Measurements from ENCODE around the gene PIWIL4. TPM values are rescaled to one million over a fixed set of nuclear protein-coding genes. Genes with fewer than 3 reads are reported as not detected.
A peak's percentile ranks its signal among the peaks of the same experiment; 100 is the strongest.

PIWIL4 gene
- total RNA-seq, 1 donor from 2014 or later, result 0.59 TPM

- Histone ChIP-seq H3K4me3 (ENCODE audit: insufficient read depth, low read depth, low read length) (no peak overlapping the region), H3K27me3 (ENCODE audit: insufficient read depth, low read length) (no peaks in the 10 kb centered on the region), H4K20me1 (ENCODE audit: insufficient read depth, low read length) (no peaks in the 10 kb centered on the region), H3K9ac (ENCODE audit: low read length) (no peak overlapping the region), H3K4me1 (ENCODE audit: insufficient read depth, low read length) (no peaks in the 10 kb centered on the region), H2AFZ (ENCODE audit: low read depth, low read length) (no peak overlapping the region), H3K36me3 (ENCODE audit: insufficient read depth, low read length) (no peaks in the 10 kb centered on the region), H3K79me2 (ENCODE audit: insufficient read depth, low read length) (no peaks in the 10 kb centered on the region), H3K4me2 (ENCODE audit: low read length) (no peak overlapping the region), H3K9me3 (ENCODE audit: insufficient read depth, low read depth, low read length) (no peaks in the 10 kb centered on the region), H3K27ac (ENCODE audit: low read depth, low read length) (no peak overlapping the region)
- H3K27ac Mint-ChIP-seq (ENCODE audit: unreplicated experiment), result no peak overlapping the region
- H3K27me3 Mint-ChIP-seq (ENCODE audit: low read depth, unreplicated experiment), result peaks cover 9% of the 10 kb centered on the region
- DNase-seq (ENCODE audit: low read depth) (peak; percentile 70), FAIRE-seq (no peak)
- TF ChIP-seq EZH2 (IDR thresholded peaks at IDR 0.05; ENCODE audit: insufficient read depth, low read length), result no peak
- no peak for TF ChIP-seq CTCF (IDR thresholded peaks at IDR 0.05; ENCODE audit: insufficient read depth, low read depth, low read length)
- H3K36me3 Mint-ChIP-seq (ENCODE audit: low read depth, unreplicated experiment), result no peaks in the 10 kb centered on the region
- no peaks in the 10 kb centered on the region for H3K4me1 Mint-ChIP-seq (ENCODE audit: low read depth, unreplicated experiment)
- H3K9me3 Mint-ChIP-seq (ENCODE audit: unreplicated experiment), result no peaks in the 10 kb centered on the region
- H3K4me3 Mint-ChIP-seq (ENCODE audit: unreplicated experiment), result no peak overlapping the region
Measured at GRCh38 chr11:94537031-94537600, 30.1 kb upstream of the PIWIL4 start.

GRCh38 chr11:94539420-94539819 lies 27.7 kb upstream of the PIWIL4 start:
- Mint-ChIP-seq H3K4me3 (ENCODE audit: unreplicated experiment) (no peak overlapping the region), H3K36me3 (ENCODE audit: low read depth, unreplicated experiment) (no peaks in the 10 kb centered on the region), H3K9me3 (ENCODE audit: unreplicated experiment) (no peaks in the 10 kb centered on the region), H3K27ac (ENCODE audit: unreplicated experiment) (no peak overlapping the region), H3K27me3 (ENCODE audit: low read depth, unreplicated experiment) (peaks cover 9% of the 10 kb centered on the region), H3K4me1 (ENCODE audit: low read depth, unreplicated experiment) (no peaks in the 10 kb centered on the region)
- Histone ChIP-seq H3K9ac (ENCODE audit: low read length) (no peak overlapping the region), H3K4me1 (ENCODE audit: insufficient read depth, low read length) (no peaks in the 10 kb centered on the region), H3K4me3 (ENCODE audit: insufficient read depth, low read depth, low read length) (no peak overlapping the region), H3K79me2 (ENCODE audit: insufficient read depth, low read length) (peaks cover 1% of the 10 kb centered on the region), H3K4me2 (ENCODE audit: low read length) (no peak overlapping the region), H3K36me3 (ENCODE audit: insufficient read depth, low read length) (no peaks in the 10 kb centered on the region), H4K20me1 (ENCODE audit: insufficient read depth, low read length) (no peaks in the 10 kb centered on the region), H3K9me3 (ENCODE audit: insufficient read depth, low read depth, low read length) (no peaks in the 10 kb centered on the region), H3K27ac (ENCODE audit: low read depth, low read length) (no peak overlapping the region), H2AFZ (ENCODE audit: low read depth, low read length) (no peak overlapping the region), H3K27me3 (ENCODE audit: insufficient read depth, low read length) (no peaks in the 10 kb centered on the region)
- DNase-seq (ENCODE audit: low read depth) (no peak), FAIRE-seq (no peak)
- no peak for TF ChIP-seq EZH2 (IDR thresholded peaks at IDR 0.05; ENCODE audit: insufficient read depth, low read length)
- no peak for TF ChIP-seq CTCF (IDR thresholded peaks at IDR 0.05; ENCODE audit: insufficient read depth, low read depth, low read length)
